Gastrocnemius medialis (tissue), 4 donors: Measurements from ENCODE around the gene STARD13. TPM values are rescaled to one million over a fixed set of nuclear protein-coding genes. Genes with fewer than 3 reads are reported as not detected.

Source experiments
- ATAC-seq, 2 donors: fragments of 150-250 bp; one replicate each; pipeline ENCODE4 v1.9.1; 2016
- DNase-seq, 2 donors: peaks; one replicate each; pipeline ENCODE4 v3.0.0-alpha.2; 2019
- H3K27ac ChIP-seq, 4 donors: fragments of 200-600 bp; sonication (generic); 1 replicate in 1 of 4; 2 replicates in 3 of 4; pipeline ENCODE4 v1.5.1; 2016 to 2018; ENCODE audit warnings: mild to moderate bottlenecking in 2 of 4, moderate library complexity in 1 of 4
- H3K27me3 ChIP-seq, 3 donors: fragments of 200-600 bp; sonication (generic) in 2 of 3; 1 replicate in 1 of 3; 2 replicates in 2 of 3; pipeline versions ENCODE4 v1.5.1 to v1.6.0; 2016 to 2019; ENCODE audit warnings: mild to moderate bottlenecking in 1 of 3, moderate library complexity in 1 of 3
- H3K36me3 ChIP-seq, 2 donors: fragments of 200-600 bp; sonication (generic) in 1 of 2; one replicate each; pipeline ENCODE4 v1.5.1; 2017 to 2018
- H3K4me1 ChIP-seq, 2 donors: fragments of 200-600 bp; sonication (generic) in 1 of 2; one replicate each; pipeline ENCODE4 v1.5.1; 2016 to 2017; ENCODE audit warnings: mild to moderate bottlenecking in 2 of 2
- H3K4me3 ChIP-seq, 4 donors: fragments of 200-600 bp; sonication (generic) in 3 of 4; 1 replicate in 1 of 4; 2 replicates in 3 of 4; pipeline ENCODE4 v1.5.1; 2016 to 2019; ENCODE audit warnings: mild to moderate bottlenecking in 2 of 4
- H3K9me3 ChIP-seq, 3 donors: fragments of 200-600 bp; sonication (generic) in 2 of 3; 1 replicate in 1 of 3; 2 replicates in 2 of 3; pipeline ENCODE4 v1.5.1; 2016 to 2019
- POLR2A ChIP-seq, 2 donors: fragments of 450-650 bp; IDR thresholded peaks; one replicate each; pipeline ENCODE4 v1.6.1; 2017; ENCODE audit warnings: antibody characterized with exemption in 2 of 2, mild to moderate bottlenecking in 2 of 2, moderate library complexity in 2 of 2
- in situ Hi-C, 4 donors: fragments of 200-750 bp; cut with MboI; loops; one replicate each; pipeline versions ENCODE4 v1.15.0 to v1.8.0; 2017; ENCODE audit warnings: low sequenced_read_pairs in 4 of 4
- intact Hi-C: fragments of 100-400 bp; cut with DNase I; formaldehyde crosslinking; loops from one replicate; pipeline ENCODE4 v1.15.1; 2023; ENCODE audit warnings: low total_unique reads
- total RNA-seq, 4 donors: library from RNA; depleted of rRNA; stranded (reverse); fragments of >200 nt; gene quantifications; one replicate each; pipeline versions ENCODE4 v1.1.0 to v1.2.3, GENCODE V29; 2016
- TF ChIP-seq, protein P1 (sequence below), 5 experiments: fragments of 450-650 bp in 3 of 5; fragments of 200-600 bp in 2 of 5; sonication (generic) in 2 of 5; IDR thresholded peaks in 4 of 5; conservative IDR thresholded peaks in 1 of 5; 1 replicate in 4 of 5; 2 replicates in 1 of 5; pipeline ENCODE4 v1.5.1; 2016 to 2019; ENCODE audit warnings: antibody characterized with exemption in 5 of 5, mild to moderate bottlenecking in 3 of 5, moderate library complexity in 3 of 5

The STARD13 gene
- total RNA-seq, 4 donors from 2014 or later, result 7.7 to 19.3 (median 12.0) TPM

DNA sequence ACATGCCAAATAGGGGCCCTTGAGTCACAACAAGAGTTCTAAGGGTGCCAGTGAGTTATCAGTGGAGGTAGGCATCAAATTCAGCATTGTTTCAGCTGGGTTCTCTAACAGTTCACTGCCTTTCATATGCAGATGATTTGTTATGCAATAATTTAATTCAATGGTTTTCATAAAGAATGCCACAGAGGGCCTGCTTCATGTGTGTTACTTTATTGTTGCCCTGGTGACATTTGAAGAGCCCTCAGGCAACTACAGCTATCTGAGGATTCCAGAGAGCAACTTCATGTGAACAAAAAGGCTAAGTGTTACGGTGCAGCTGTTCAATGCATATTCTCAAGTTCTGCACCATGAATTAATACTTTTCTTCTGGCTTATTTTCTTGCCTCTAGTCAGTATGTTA, 43.1 kb upstream of the STARD13 start:
- no peaks in the 10 kb centered on the region for H3K9me3 ChIP-seq
- no peak for DNase-seq
- ATAC-seq, result no peak
- intact Hi-C loops (no loop called here), in situ Hi-C loops (no loop called here)
- H3K27me3 ChIP-seq, result no peaks in the 10 kb centered on the region
- no peak overlapping the region for H3K4me3 ChIP-seq
- H3K36me3 ChIP-seq, result no peaks in the 10 kb centered on the region
- H3K27ac ChIP-seq, result no peak overlapping the region
- H3K4me1 ChIP-seq, result peaks cover 0 to 10% of the 10 kb centered on the region in 2 donors
- TF ChIP-seq, protein P1, sequence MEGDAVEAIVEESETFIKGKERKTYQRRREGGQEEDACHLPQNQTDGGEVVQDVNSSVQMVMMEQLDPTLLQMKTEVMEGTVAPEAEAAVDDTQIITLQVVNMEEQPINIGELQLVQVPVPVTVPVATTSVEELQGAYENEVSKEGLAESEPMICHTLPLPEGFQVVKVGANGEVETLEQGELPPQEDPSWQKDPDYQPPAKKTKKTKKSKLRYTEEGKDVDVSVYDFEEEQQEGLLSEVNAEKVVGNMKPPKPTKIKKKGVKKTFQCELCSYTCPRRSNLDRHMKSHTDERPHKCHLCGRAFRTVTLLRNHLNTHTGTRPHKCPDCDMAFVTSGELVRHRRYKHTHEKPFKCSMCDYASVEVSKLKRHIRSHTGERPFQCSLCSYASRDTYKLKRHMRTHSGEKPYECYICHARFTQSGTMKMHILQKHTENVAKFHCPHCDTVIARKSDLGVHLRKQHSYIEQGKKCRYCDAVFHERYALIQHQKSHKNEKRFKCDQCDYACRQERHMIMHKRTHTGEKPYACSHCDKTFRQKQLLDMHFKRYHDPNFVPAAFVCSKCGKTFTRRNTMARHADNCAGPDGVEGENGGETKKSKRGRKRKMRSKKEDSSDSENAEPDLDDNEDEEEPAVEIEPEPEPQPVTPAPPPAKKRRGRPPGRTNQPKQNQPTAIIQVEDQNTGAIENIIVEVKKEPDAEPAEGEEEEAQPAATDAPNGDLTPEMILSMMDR (IDR thresholded peaks at IDR 0.05 in 4 of 5, conservative IDR thresholded peaks at IDR 0.05 in 1 of 5), result no peak
- no peak for TF ChIP-seq POLR2A (IDR thresholded peaks at IDR 0.05)

- DNase-seq, result no peak
- ATAC-seq, result no peak
- TF ChIP-seq, protein P1 (IDR thresholded peaks at IDR 0.05 in 4 of 5, conservative IDR thresholded peaks at IDR 0.05 in 1 of 5), result no peak
- TF ChIP-seq POLR2A (IDR thresholded peaks at IDR 0.05), result no peak
- intact Hi-C loops, result no loop called here
- Histone ChIP-seq H3K36me3 (no peaks in the 10 kb centered on the region), H3K9me3 (no peaks in the 10 kb centered on the region), H3K4me1 (peaks cover 0 to 20% of the 10 kb centered on the region in 2 donors), H3K27ac (no peak overlapping the region), H3K4me3 (no peak overlapping the region), H3K27me3 (no peaks in the 10 kb centered on the region)
- in situ Hi-C loops, result no loop called here
These were observed 41.2 kb upstream of the STARD13 start for GRCh38 chr13:33326723-33327122.

GRCh38 chr13:33326246-33326645, 40.7 kb upstream of the STARD13 start:
- H3K4me3 ChIP-seq, result no peak overlapping the region
- TF ChIP-seq, protein P1 (IDR thresholded peaks at IDR 0.05 in 4 of 5, conservative IDR thresholded peaks at IDR 0.05 in 1 of 5), result no peak
- TF ChIP-seq POLR2A (IDR thresholded peaks at IDR 0.05), result no peak

GRCh38 chr13:33323801-33324510, 38.4 kb upstream of the STARD13 start:
- Histone ChIP-seq H3K27ac (peak overlapping the region in 1 of 4 donors; percentile 54), H3K27me3 (no peaks in the 10 kb centered on the region), H3K9me3 (no peaks in the 10 kb centered on the region), H3K36me3 (no peaks in the 10 kb centered on the region), H3K4me1 (peaks cover 0 to 20% of the 10 kb centered on the region in 2 donors), H3K4me3 (no peak overlapping the region)
- in situ Hi-C loops (no loop called here), intact Hi-C loops (loop anchor here (2.0 kb wide), 1 partner anchor 219 kb away; no protein-coding TSS in a partner anchor)
- DNase-seq (no peak), ATAC-seq (no peak)
- TF ChIP-seq POLR2A (IDR thresholded peaks at IDR 0.05), result no peak
- TF ChIP-seq, protein P1 (IDR thresholded peaks at IDR 0.05 in 4 of 5, conservative IDR thresholded peaks at IDR 0.05 in 1 of 5), result no peak

More at GRCh38 chr13:33326246-33326645, 40.7 kb upstream of the STARD13 start:
- DNase-seq (no peak), ATAC-seq (no peak)
- Histone ChIP-seq H3K4me1 (peaks cover 0 to 20% of the 10 kb centered on the region in 2 donors), H3K9me3 (no peaks in the 10 kb centered on the region), H3K27me3 (no peaks in the 10 kb centered on the region), H3K36me3 (no peaks in the 10 kb centered on the region), H3K27ac (no peak overlapping the region)
- in situ Hi-C loops, result no loop called here
- intact Hi-C loops, result no loop called here
